HepG2 (cell line): ENCODE results near the gene TMEM9. TPM values are rescaled to one million over a fixed set of nuclear protein-coding genes. Genes with fewer than 3 reads are reported as not detected.
A peak's percentile ranks its signal among the peaks of the same experiment; 100 is the strongest.

Experiments
- AGO1 ChIP-seq: fragments of 200-400 bp; formaldehyde crosslinking; IDR thresholded peaks from 2 replicates; pipeline ENCODE4 v1.6.1; 2017; ENCODE audit warnings: mild to moderate bottlenecking, low read depth, low read length, moderate library complexity; ENCODE audit not compliant: poor library complexity, severe bottlenecking
- ATF3 ChIP-seq: sonication (generic); formaldehyde crosslinking; IDR thresholded peaks from 2 replicates; pipeline ENCODE4 v1.4.0; 2020; ENCODE audit warnings: missing genetic modification reagents
- CTCF ChIP-seq: sonication (generic); formaldehyde crosslinking; IDR thresholded peaks from 2 replicates; pipeline ENCODE4 v1.5.0; 2020; ENCODE audit warnings: mild to moderate bottlenecking, missing genetic modification reagents, moderate library complexity
- IRF9 ChIP-seq: sonication (generic); formaldehyde crosslinking; IDR thresholded peaks from 2 replicates; pipeline ENCODE4 v1.8.0; 2022; ENCODE audit warnings: missing genetic modification reagents, mild to moderate bottlenecking, borderline replicate concordance
- KAT7 ChIP-seq: IDR thresholded peaks from 2 replicates; pipeline ENCODE4 v1.6.1; 2018; ENCODE audit warnings: borderline replicate concordance, missing compliant biosample characterization
- LCORL ChIP-seq, 2 experiments: fragments of 450-650 bp in 1 of 2; sonication (generic) in 1 of 2; formaldehyde crosslinking in 1 of 2; IDR thresholded peaks; 2 replicates each; pipeline versions ENCODE4 v1.5.0 to v1.6.1; 2017 to 2020; ENCODE audit warnings: antibody characterized with exemption in 1 of 2, missing genetic modification reagents in 1 of 2
- RFXANK ChIP-seq: IDR thresholded peaks from 2 replicates; pipeline ENCODE4 v1.6.1; 2016
- ZNF20 ChIP-seq: sonication (generic); formaldehyde crosslinking; IDR thresholded peaks from 2 replicates; pipeline ENCODE4 v1.4.0; 2020; ENCODE audit warnings: mild to moderate bottlenecking, moderate library complexity, missing genetic modification reagents
- ZNF260 ChIP-seq: sonication (generic); formaldehyde crosslinking; IDR thresholded peaks from 2 replicates; pipeline ENCODE4 v1.4.0; 2020; ENCODE audit warnings: missing genetic modification reagents, low read depth, mild to moderate bottlenecking, borderline replicate concordance
- ZNF280B ChIP-seq: sonication (generic); formaldehyde crosslinking; IDR thresholded peaks from 2 replicates; pipeline ENCODE4 v1.5.0; 2020; ENCODE audit warnings: missing genetic modification reagents, mild to moderate bottlenecking, borderline replicate concordance
- ZNF574 ChIP-seq: sonication (generic); formaldehyde crosslinking; IDR thresholded peaks from 2 replicates; pipeline ENCODE4 v1.4.0; 2020; ENCODE audit warnings: missing genetic modification reagents
- polyA plus RNA-seq, 8 experiments: library from polyadenylated mRNA; depleted of rRNA in 3 of 8; stranded (reverse) in 7 of 8; unstranded in 1 of 8; fragments of >200 nt; fragmentation: Illumina TruSeq in 4 of 8; extraction: Trizol in 4 of 8; gene quantifications; 2 replicates each; pipeline versions ENCODE4 v1.2.1 to v1.2.3, GENCODE V29; 2011 to 2016; ENCODE audit warnings: low read depth in 4 of 8, missing spikeins in 1 of 8, mixed read lengths in 1 of 8; ENCODE audit not compliant: insufficient read depth in 1 of 8
- total RNA-seq, 5 experiments: library from RNA; depleted of rRNA; stranded (reverse); fragments of >200 nt; fragmentation: Illumina TruSeq; extraction: Trizol; gene quantifications; 2 replicates each; pipeline ENCODE4 v1.2.3, GENCODE V29; 2016; ENCODE audit warnings: low read depth in 1 of 5

TMEM9 gene
- total and polyA plus RNA-seq, 2 of the 13 experiments (the other 11 are each of a cell fraction or from before 2014, with no cell fraction given), result 60.9 to 102 TPM

- TF ChIP-seq ATF3 (no peak), AGO1 (peak; percentile 56), KAT7 (CRISPR knock-in tag) (no peak), ZNF574 (CRISPR knock-in tag) (peak; percentile 36; the same call in 1 of the 2 replicates), IRF9 (no peak), CTCF (CRISPR knock-in tag) (no peak), ZNF20 (CRISPR knock-in tag) (no peak), RFXANK (CRISPR knock-in tag) (no peak), ZNF260 (CRISPR knock-in tag) (no peak), ZNF280B (CRISPR knock-in tag) (peak; percentile 34; the same call in 1 of the 2 replicates), LCORL (IDR thresholded peaks at IDR 0.05) (no peak), LCORL (CRISPR knock-in tag; IDR thresholded peaks at IDR 0.05) (no peak)
Measured at GRCh38 chr1:201153474-201154388, 543 bp downstream of the TMEM9 start (continued).
